ENCODE data around the gene ZSWIM1. TPM values are rescaled to one million over a fixed set of nuclear protein-coding genes. Genes with fewer than 3 reads are reported as not detected.

ZSWIM1 gene
- total RNA-seq, 1 experiment from 2014 or later, result 17.4 TPM

GRCh38 chr20:45897289-45897688 lies 16.3 kb downstream of the ZSWIM1 start:
- no peaks in the 10 kb centered on the region for H3K9me3 Mint-ChIP-seq
- H3K36me3 Mint-ChIP-seq, result peaks cover 28% of the 10 kb centered on the region
- ATAC-seq, result no peak
- no peak for DNase-seq (ENCODE audit: low spot score)
- peaks cover 2% of the 10 kb centered on the region for H3K4me1 Mint-ChIP-seq
- no peaks in the 10 kb centered on the region for H3K27me3 Mint-ChIP-seq (ENCODE audit: low read depth)
- no peak overlapping the region for H3K4me3 Mint-ChIP-seq
- CTCF ChIA-PET, result no interaction called here
- H3K27ac Mint-ChIP-seq, result no peak overlapping the region
- POLR2A ChIA-PET, result no interaction called here
- TF ChIP-seq GABPB1 (CRISPR knock-in tag; IDR thresholded peaks at IDR 0.05) (no peak), FOXP1 (CRISPR knock-in tag; IDR thresholded peaks at IDR 0.05; ENCODE audit: borderline replicate concordance) (no peak), MXD4 (CRISPR knock-in tag; IDR thresholded peaks at IDR 0.05; ENCODE audit: borderline replicate concordance) (no peak), TEAD4 (CRISPR knock-in tag; IDR thresholded peaks at IDR 0.05) (no peak), ZNF532 (CRISPR knock-in tag; IDR thresholded peaks at IDR 0.05; ENCODE audit: borderline replicate concordance) (no peak), FOXJ3 (CRISPR knock-in tag; IDR thresholded peaks at IDR 0.05; ENCODE audit: borderline replicate concordance) (no peak), SMAD4 (CRISPR knock-in tag; IDR thresholded peaks at IDR 0.05) (no peak), ATF2 (CRISPR knock-in tag; IDR thresholded peaks at IDR 0.05; ENCODE audit: borderline replicate concordance, low read depth) (no peak), CDX4 (CRISPR knock-in tag; IDR thresholded peaks at IDR 0.05; ENCODE audit: borderline replicate concordance) (no peak), ZNF423 (CRISPR knock-in tag; IDR thresholded peaks at IDR 0.05) (no peak)
- TF ChIP-seq, protein P1, sequence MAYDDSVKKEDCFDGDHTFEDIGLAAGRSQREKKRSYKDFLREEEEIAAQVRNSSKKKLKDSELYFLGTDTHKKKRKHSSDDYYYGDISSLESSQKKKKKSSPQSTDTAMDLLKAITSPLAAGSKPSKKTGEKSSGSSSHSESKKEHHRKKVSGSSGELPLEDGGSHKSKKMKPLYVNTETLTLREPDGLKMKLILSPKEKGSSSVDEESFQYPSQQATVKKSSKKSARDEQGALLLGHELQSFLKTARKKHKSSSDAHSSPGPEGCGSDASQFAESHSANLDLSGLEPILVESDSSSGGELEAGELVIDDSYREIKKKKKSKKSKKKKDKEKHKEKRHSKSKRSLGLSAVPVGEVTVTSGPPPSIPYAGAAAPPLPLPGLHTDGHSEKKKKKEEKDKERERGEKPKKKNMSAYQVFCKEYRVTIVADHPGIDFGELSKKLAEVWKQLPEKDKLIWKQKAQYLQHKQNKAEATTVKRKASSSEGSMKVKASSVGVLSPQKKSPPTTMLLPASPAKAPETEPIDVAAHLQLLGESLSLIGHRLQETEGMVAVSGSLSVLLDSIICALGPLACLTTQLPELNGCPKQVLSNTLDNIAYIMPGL (CRISPR knock-in tag; IDR thresholded peaks at IDR 0.05), result no peak

GRCh38 chr20:45897692-45898091 lies 16.7 kb downstream of the ZSWIM1 start:
- ChIA-PET CTCF (interaction anchor here (1.4 kb wide), 1 partner anchor 8 kb away, joined by 8 read pairs; no protein-coding TSS in a partner anchor), POLR2A (no interaction called here)
- Mint-ChIP-seq H3K27me3 (ENCODE audit: low read depth) (no peaks in the 10 kb centered on the region), H3K9me3 (no peaks in the 10 kb centered on the region), H3K27ac (no peak overlapping the region), H3K4me1 (no peaks in the 10 kb centered on the region), H3K4me3 (no peak overlapping the region), H3K36me3 (peaks cover 30% of the 10 kb centered on the region)
- DNase-seq (ENCODE audit: low spot score) (no peak), ATAC-seq (no peak)
- TF ChIP-seq ELF4 (CRISPR knock-in tag; IDR thresholded peaks at IDR 0.05; ENCODE audit: low read depth) (no peak), NR2C2 (CRISPR knock-in tag; IDR thresholded peaks at IDR 0.05) (no peak), IRF2 (CRISPR knock-in tag; IDR thresholded peaks at IDR 0.05; ENCODE audit: borderline replicate concordance, low read depth) (no peak)
- TF ChIP-seq, protein P2, sequence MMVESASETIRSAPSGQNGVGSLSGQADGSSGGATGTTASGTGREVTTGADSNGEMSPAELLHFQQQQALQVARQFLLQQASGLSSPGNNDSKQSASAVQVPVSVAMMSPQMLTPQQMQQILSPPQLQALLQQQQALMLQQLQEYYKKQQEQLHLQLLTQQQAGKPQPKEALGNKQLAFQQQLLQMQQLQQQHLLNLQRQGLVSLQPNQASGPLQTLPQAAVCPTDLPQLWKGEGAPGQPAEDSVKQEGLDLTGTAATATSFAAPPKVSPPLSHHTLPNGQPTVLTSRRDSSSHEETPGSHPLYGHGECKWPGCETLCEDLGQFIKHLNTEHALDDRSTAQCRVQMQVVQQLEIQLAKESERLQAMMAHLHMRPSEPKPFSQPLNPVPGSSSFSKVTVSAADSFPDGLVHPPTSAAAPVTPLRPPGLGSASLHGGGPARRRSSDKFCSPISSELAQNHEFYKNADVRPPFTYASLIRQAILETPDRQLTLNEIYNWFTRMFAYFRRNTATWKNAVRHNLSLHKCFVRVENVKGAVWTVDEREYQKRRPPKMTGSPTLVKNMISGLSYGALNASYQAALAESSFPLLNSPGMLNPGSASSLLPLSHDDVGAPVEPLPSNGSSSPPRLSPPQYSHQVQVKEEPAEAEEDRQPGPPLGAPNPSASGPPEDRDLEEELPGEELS (CRISPR knock-in tag; IDR thresholded peaks at IDR 0.05), result no peak

Data from WTC11 (cell line).